ENCODE data around the gene LONRF2.
"Not testable (repeated sequence)": the region's sequence is repeated elsewhere in the genome, so short reads cannot be mapped to it uniquely, and the experiment has no call there.

LONRF2 gene

GRCh38 chr2:100254646-100255210, 67.6 kb downstream of the LONRF2 start:
- DNase-seq (ENCODE audit: low read depth in 2 of 2): no peak

GRCh38 chr2:100253786-100254185, 68.5 kb downstream of the LONRF2 start:
- DNase-seq (ENCODE audit: low read depth in 2 of 2): no peak

- DNase-seq (ENCODE audit: low read depth in 2 of 2): no peak
Observed at GRCh38 chr2:100252811-100253698, 69.2 kb downstream of the LONRF2 start.

GRCh38 chr2:100250645-100251044, 71.7 kb downstream of the LONRF2 start:
- no peak for DNase-seq (ENCODE audit: low read depth in 2 of 2)

- DNase-seq (ENCODE audit: low read depth in 2 of 2): no peak
Observed at GRCh38 chr2:100248971-100249370, 73.3 kb downstream of the LONRF2 start.

GRCh38 chr2:100248556-100248955, 73.7 kb downstream of the LONRF2 start:
- not testable (repeated sequence) for DNase-seq (ENCODE audit: low read depth in 2 of 2)

GRCh38 chr2:100248044-100248330, 74.3 kb downstream of the LONRF2 start:
- no peak for DNase-seq (ENCODE audit: low read depth in 2 of 2)

- DNase-seq (ENCODE audit: low read depth in 2 of 2): no peak
Observed at GRCh38 chr2:100247256-100248043, 74.9 kb downstream of the LONRF2 start.

- peak in 1 of 2 donors; percentile 8 for DNase-seq (ENCODE audit: low read depth in 2 of 2)
Observed at GRCh38 chr2:100246163-100247145, 75.8 kb downstream of the LONRF2 start.

- no peak for DNase-seq (ENCODE audit: low read depth in 2 of 2)
Observed at GRCh38 chr2:100245681-100246080, 76.6 kb downstream of the LONRF2 start.

GRCh38 chr2:100244881-100245605, 77.3 kb downstream of the LONRF2 start:
- DNase-seq (ENCODE audit: low read depth in 2 of 2): no peak

- DNase-seq (ENCODE audit: low read depth in 2 of 2): no peak
Observed at GRCh38 chr2:100243631-100244030, 78.7 kb downstream of the LONRF2 start.

- peak; percentile 37 to 42 for DNase-seq (ENCODE audit: low read depth in 2 of 2)
Observed at GRCh38 chr2:100242891-100243619, 79.2 kb downstream of the LONRF2 start.

GRCh38 chr2:100242476-100242875, 79.8 kb downstream of the LONRF2 start:
- no peak for DNase-seq (ENCODE audit: low read depth in 2 of 2)

GRCh38 chr2:100241236-100241635, 81.1 kb downstream of the LONRF2 start:
- DNase-seq (ENCODE audit: low read depth in 2 of 2): no peak

GRCh38 chr2:100240386-100240785, 81.9 kb downstream of the LONRF2 start:
- DNase-seq (ENCODE audit: low read depth in 2 of 2): no peak

- DNase-seq (ENCODE audit: low read depth in 2 of 2): no peak
Observed at GRCh38 chr2:100239486-100240210, 82.7 kb downstream of the LONRF2 start.

GRCh38 chr2:100238471-100238870, 83.8 kb downstream of the LONRF2 start:
- no peak for DNase-seq (ENCODE audit: low read depth in 2 of 2)

GRCh38 chr2:100237770-100238169, 84.5 kb downstream of the LONRF2 start:
- no peak for DNase-seq (ENCODE audit: low read depth in 2 of 2)
